ENCODE results near the gene NXF2B. TPM values are rescaled to one million over a fixed set of nuclear protein-coding genes. Genes with fewer than 3 reads are reported as not detected.
"Not testable (repeated sequence)": the region's sequence is repeated elsewhere in the genome, so short reads cannot be mapped to it uniquely, and the experiment has no call there.

Gene NXF2B
- total RNA-seq (2014; rRNA removed) (not detected in 2 replicates), Bru-seq, nascent RNA (not detected), BruChase-seq, experiment 1, labeled RNA remaining after a 6-hour chase (not detected), BruChase-seq, experiment 2, labeled RNA remaining after a 2-hour chase (not detected)
- long read RNA-seq: 0 reads

GRCh38 chrX:102439908-102440307 is at the start of gene NXF2B:
TSS of gene NXF2B (minus strand) at chrX:102440008. CDS start at chrX:102380036, 59,972 bp downstream.
- POLR2A ChIA-PET (ENCODE audit: unreplicated experiment); intact Hi-C loops (cut with micrococcal nuclease); H3K4me3 ChIP-seq (ENCODE audit: low read length): not testable (repeated sequence)

GRCh38 chrX:102478765-102479164 is 39.0 kb upstream of the NXF2B start:
- H3K4me1 ChIP-seq (ENCODE audit: insufficient read depth, low read length); CTCF ChIA-PET; H3K79me2 ChIP-seq (ENCODE audit: low read length); DNase-seq; H2AFZ ChIP-seq (ENCODE audit: low read length); H3K4me3 ChIP-seq (ENCODE audit: low read length); H3F3A ChIP-seq (ENCODE audit: low read length, unreplicated experiment); H3K9ac ChIP-seq (ENCODE audit: low read length); H3K4me2 ChIP-seq (ENCODE audit: low read length); BruUV-seq (replicated peaks); H4K20me1 ChIP-seq (ENCODE audit: low read length); H3K27me3 ChIP-seq (ENCODE audit: low read length); H3K36me3 ChIP-seq (ENCODE audit: low read depth, low read length); intact Hi-C loops (cut with micrococcal nuclease); H3K27ac ChIP-seq (ENCODE audit: low read length); POLR2A ChIA-PET (ENCODE audit: unreplicated experiment); H3K9me3 ChIP-seq (ENCODE audit: low read length); H3K9me2 ChIP-seq (replicated peaks; ENCODE audit: low read length): not testable (repeated sequence)
- ATAC-seq: peak; percentile 77

More at GRCh38 chrX:102439908-102440307, at the start of gene NXF2B:
- H3K27me3 ChIP-seq (ENCODE audit: low read length); H4K20me1 ChIP-seq (ENCODE audit: low read length); H3K36me3 ChIP-seq (ENCODE audit: low read depth, low read length); H2AFZ ChIP-seq (ENCODE audit: low read length); H3F3A ChIP-seq (ENCODE audit: low read length, unreplicated experiment); H3K27ac ChIP-seq (ENCODE audit: low read length); H3K9me3 ChIP-seq (ENCODE audit: low read length); ATAC-seq; BruUV-seq (replicated peaks); H3K9me2 ChIP-seq (replicated peaks; ENCODE audit: low read length); H3K9ac ChIP-seq (ENCODE audit: low read length); DNase-seq; H3K79me2 ChIP-seq (ENCODE audit: low read length); CTCF ChIA-PET; H3K4me2 ChIP-seq (ENCODE audit: low read length); H3K4me1 ChIP-seq (ENCODE audit: insufficient read depth, low read length): not testable (repeated sequence)

GRCh38 chrX:102471762-102472220 is 32.0 kb upstream of the NXF2B start, which contains the start of gene TCP11X2:
TSS of gene TCP11X2 (minus strand) at chrX:102471812.
- H3K9me3 ChIP-seq (ENCODE audit: low read length); H4K20me1 ChIP-seq (ENCODE audit: low read length); BruUV-seq (replicated peaks); DNase-seq; H3K4me1 ChIP-seq (ENCODE audit: insufficient read depth, low read length); H3K9ac ChIP-seq (ENCODE audit: low read length); ATAC-seq; H3K79me2 ChIP-seq (ENCODE audit: low read length); H3F3A ChIP-seq (ENCODE audit: low read length, unreplicated experiment); H3K27me3 ChIP-seq (ENCODE audit: low read length); H3K27ac ChIP-seq (ENCODE audit: low read length); H3K4me2 ChIP-seq (ENCODE audit: low read length); H3K4me3 ChIP-seq (ENCODE audit: low read length); intact Hi-C loops (cut with micrococcal nuclease); H2AFZ ChIP-seq (ENCODE audit: low read length); H3K9me2 ChIP-seq (replicated peaks; ENCODE audit: low read length); POLR2A ChIA-PET (ENCODE audit: unreplicated experiment); H3K36me3 ChIP-seq (ENCODE audit: low read depth, low read length); CTCF ChIA-PET: not testable (repeated sequence)

- CTCF ChIA-PET; H3K27me3 ChIP-seq (ENCODE audit: low read length); DNase-seq; H3K9ac ChIP-seq (ENCODE audit: low read length); POLR2A ChIA-PET (ENCODE audit: unreplicated experiment); H3K36me3 ChIP-seq (ENCODE audit: low read depth, low read length); H3K9me2 ChIP-seq (replicated peaks; ENCODE audit: low read length); H3K4me3 ChIP-seq (ENCODE audit: low read length); H3K4me1 ChIP-seq (ENCODE audit: insufficient read depth, low read length); BruUV-seq (replicated peaks); H3K4me2 ChIP-seq (ENCODE audit: low read length); H3K27ac ChIP-seq (ENCODE audit: low read length); H2AFZ ChIP-seq (ENCODE audit: low read length); H4K20me1 ChIP-seq (ENCODE audit: low read length); intact Hi-C loops (cut with micrococcal nuclease); H3K9me3 ChIP-seq (ENCODE audit: low read length); H3K79me2 ChIP-seq (ENCODE audit: low read length); H3F3A ChIP-seq (ENCODE audit: low read length, unreplicated experiment): not testable (repeated sequence)
- 0 out of 2 replicates have a peak, but pooled peaks have one; percentile 59 for ATAC-seq
Observed at GRCh38 chrX:102470215-102470614, 30.4 kb upstream of the NXF2B start.

- CTCF ChIA-PET: not testable (repeated sequence)
Observed at GRCh38 chrX:102458615-102459014, 18.8 kb upstream of the NXF2B start.

GRCh38 chrX:102414493-102414892 is 25.3 kb downstream of the NXF2B start:
- ATAC-seq; CTCF ChIA-PET; DNase-seq; H3K9me3 ChIP-seq (ENCODE audit: low read length); H3K9me2 ChIP-seq (replicated peaks; ENCODE audit: low read length); H3K4me3 ChIP-seq (ENCODE audit: low read length); POLR2A ChIA-PET (ENCODE audit: unreplicated experiment); intact Hi-C loops (cut with micrococcal nuclease); H3K4me1 ChIP-seq (ENCODE audit: insufficient read depth, low read length); H3F3A ChIP-seq (ENCODE audit: low read length, unreplicated experiment); H2AFZ ChIP-seq (ENCODE audit: low read length); H3K27ac ChIP-seq (ENCODE audit: low read length); H3K79me2 ChIP-seq (ENCODE audit: low read length); H3K27me3 ChIP-seq (ENCODE audit: low read length); H3K4me2 ChIP-seq (ENCODE audit: low read length); H3K36me3 ChIP-seq (ENCODE audit: low read depth, low read length); H3K9ac ChIP-seq (ENCODE audit: low read length); BruUV-seq (replicated peaks); H4K20me1 ChIP-seq (ENCODE audit: low read length): not testable (repeated sequence)

More at GRCh38 chrX:102458615-102459014, 18.8 kb upstream of the NXF2B start:
- POLR2A ChIA-PET (ENCODE audit: unreplicated experiment); H3K9ac ChIP-seq (ENCODE audit: low read length); H3K4me2 ChIP-seq (ENCODE audit: low read length); H3K9me2 ChIP-seq (replicated peaks; ENCODE audit: low read length); H3K36me3 ChIP-seq (ENCODE audit: low read depth, low read length); H3K27me3 ChIP-seq (ENCODE audit: low read length); BruUV-seq (replicated peaks); H3K9me3 ChIP-seq (ENCODE audit: low read length); H3K27ac ChIP-seq (ENCODE audit: low read length); DNase-seq; H4K20me1 ChIP-seq (ENCODE audit: low read length); ATAC-seq; H3K4me1 ChIP-seq (ENCODE audit: insufficient read depth, low read length); H3K4me3 ChIP-seq (ENCODE audit: low read length); H3K79me2 ChIP-seq (ENCODE audit: low read length); intact Hi-C loops (cut with micrococcal nuclease); H2AFZ ChIP-seq (ENCODE audit: low read length); H3F3A ChIP-seq (ENCODE audit: low read length, unreplicated experiment): not testable (repeated sequence)
